SK-N-SH (cell line): Measurements from ENCODE around the gene IGSF23. TPM values are rescaled to one million over a fixed set of nuclear protein-coding genes. Genes with fewer than 3 reads are reported as not detected.

Experiments
- CTCF ChIA-PET: fragments of 300-600, 350-600 bp; formaldehyde crosslinking; extraction: SDS; loops from one replicate; lab custom pipeline; 2021; lab: Yijun Ruan, JAX
- POLR2A ChIA-PET: fragments of 350-600 bp; sonication (Branson Sonifier 250); formaldehyde crosslinking; extraction: SDS; loops from one replicate; lab custom pipeline; 2020; ENCODE audit warnings: antibody characterized with exemption, inconsistent platforms; lab: Yijun Ruan, JAX
- DNase-seq: peaks from one replicate; pipeline ENCODE4 v3.0.0; 2012
- H2AFZ ChIP-seq: fragments of 200-600 bp; sonication (generic); 2 replicates; pipeline ENCODE4 v1.8.1; 2016; ENCODE audit warnings: antibody characterized with exemption, mild to moderate bottlenecking, low read depth
- H3F3A ChIP-seq: fragments of 200-600 bp; sonication (generic); replicated peaks from 2 replicates; pipeline ENCODE3; 2016; ENCODE audit warnings: antibody characterized with exemption, mild to moderate bottlenecking; ENCODE audit not compliant: insufficient read depth
- H3K27ac ChIP-seq, 2 experiments: fragments of 200-500 bp in 1 of 2; fragments of 200-600 bp in 1 of 2; sonication (Bioruptor generic) in 1 of 2; sonication (generic), shearing (Covaris generic) in 1 of 2; 2 replicates each; pipeline versions ENCODE4 v1.5.1 to v1.6.1; 2014 to 2016; ENCODE audit warnings: low read depth in 2 of 2, inconsistent platforms in 1 of 2, low read length in 1 of 2, mild to moderate bottlenecking in 1 of 2, mixed read lengths in 1 of 2
- H3K27me3 ChIP-seq: fragments of 200-600 bp; sonication (generic), shearing (Covaris generic); 2 replicates; pipeline ENCODE4 v1.6.1; 2016; ENCODE audit warnings: mixed run types; ENCODE audit not compliant: insufficient read depth
- H3K36me3 ChIP-seq, 2 experiments: fragments of 200-500 bp in 1 of 2; fragments of 200-600 bp in 1 of 2; sonication (Bioruptor generic) in 1 of 2; sonication (generic) in 1 of 2; replicated peaks in 1 of 2; 2 replicates each; pipeline versions ENCODE3 to v1.5.1; 2014 to 2016; ENCODE audit warnings: low read length in 1 of 2, mild to moderate bottlenecking in 1 of 2; ENCODE audit not compliant: insufficient read depth in 2 of 2, control insufficient read depth in 1 of 2
- H3K4me1 ChIP-seq, 2 experiments: fragments of 200-500 bp in 1 of 2; fragments of 200-600 bp in 1 of 2; sonication (Bioruptor generic) in 1 of 2; sonication (generic), shearing (Covaris generic) in 1 of 2; 2 replicates each; pipeline versions ENCODE4 v1.5.1 to v1.6.1; 2014 to 2016; ENCODE audit warnings: low read depth in 1 of 2, low read length in 1 of 2, mixed run types in 1 of 2; ENCODE audit not compliant: insufficient read depth in 2 of 2, control insufficient read depth in 1 of 2
- H3K4me2 ChIP-seq: fragments of 200-600 bp; sonication (generic), shearing (Covaris generic); 2 replicates; pipeline ENCODE4 v1.6.1; 2017; ENCODE audit warnings: mixed run types
- H3K4me3 ChIP-seq, 2 experiments: fragments of 200-500 bp in 1 of 2; fragments of 200-600 bp in 1 of 2; sonication (Bioruptor generic) in 1 of 2; sonication (generic), shearing (Covaris generic) in 1 of 2; 2 replicates each; pipeline versions ENCODE4 v1.5.1 to v1.8.1; 2014 to 2016; ENCODE audit warnings: low read depth in 2 of 2, inconsistent platforms in 1 of 2, low read length in 1 of 2, mild to moderate bottlenecking in 1 of 2, mixed read lengths in 1 of 2, moderate library complexity in 1 of 2
- H3K79me2 ChIP-seq: fragments of 200-600 bp; sonication (generic); 2 replicates; pipeline ENCODE4 v1.8.1; 2017; ENCODE audit warnings: mild to moderate bottlenecking; ENCODE audit not compliant: insufficient read depth
- H3K9ac ChIP-seq: fragments of 200-600 bp; sonication (generic); 2 replicates; pipeline ENCODE4 v1.6.1; 2017; ENCODE audit warnings: mixed run types
- H3K9me2 ChIP-seq: fragments of 200-600 bp; sonication (generic); 2 replicates; pipeline ENCODE4 v1.6.1; 2017; ENCODE audit warnings: mixed run types
- H3K9me3 ChIP-seq: fragments of 200-600 bp; sonication (generic); 2 replicates; pipeline ENCODE4 v1.6.1; 2017; ENCODE audit warnings: mixed run types, mild to moderate bottlenecking, moderate library complexity
- H4K20me1 ChIP-seq: fragments of 200-600 bp; sonication (generic); 2 replicates; pipeline ENCODE4 v1.6.1; 2017; ENCODE audit warnings: mild to moderate bottlenecking, mixed run types; ENCODE audit not compliant: insufficient read depth
- CTCF ChIP-seq: fragments of 200-600 bp; sonication (generic); IDR thresholded peaks from 2 replicates; pipeline ENCODE4 v1.6.1; 2017; ENCODE audit warnings: antibody characterized with exemption, mild to moderate bottlenecking, moderate library complexity
- EP300 ChIP-seq, 2 experiments: IDR thresholded peaks; 2 replicates each; pipeline versions ENCODE4 v1.4.0 to v1.6.1; 2012; ENCODE audit warnings: borderline replicate concordance in 1 of 2, low read depth in 1 of 2, low read length in 1 of 2
- FOXM1 ChIP-seq: IDR thresholded peaks from 2 replicates; pipeline ENCODE4 v1.4.0; 2012; ENCODE audit warnings: low read depth, mild to moderate bottlenecking
- GATA2 ChIP-seq: sonication (generic); formaldehyde crosslinking; IDR thresholded peaks from 2 replicates; pipeline ENCODE4 v1.5.0; 2020; ENCODE audit warnings: mild to moderate bottlenecking, missing genetic modification reagents
- MEF2A ChIP-seq: IDR thresholded peaks from 2 replicates; pipeline ENCODE4 v1.4.0; 2012; ENCODE audit warnings: low read depth, borderline replicate concordance
- MXI1 ChIP-seq: IDR thresholded peaks from 2 replicates; pipeline ENCODE4 v1.6.1; 2012; ENCODE audit warnings: mild to moderate bottlenecking, low read depth, low read length, improper control_type of control experiment
- NRF1 ChIP-seq: IDR thresholded peaks from 2 replicates; pipeline ENCODE4 v1.6.1; 2012; ENCODE audit warnings: low read depth, mild to moderate bottlenecking, low read length
- POLR2AphosphoS5 ChIP-seq: IDR thresholded peaks from 2 replicates; pipeline ENCODE4 v1.6.1; 2012; ENCODE audit warnings: low read depth, low read length
- RFX5 ChIP-seq: IDR thresholded peaks from 2 replicates; pipeline ENCODE4 v1.6.1; 2012; ENCODE audit warnings: mild to moderate bottlenecking, improper control_type of control experiment, low read length
- TAF1 ChIP-seq: IDR thresholded peaks from 2 replicates; pipeline ENCODE4 v1.6.1; 2012; ENCODE audit warnings: low read depth, mild to moderate bottlenecking, low read length, moderate library complexity, borderline replicate concordance
- TCF12 ChIP-seq: IDR thresholded peaks from 2 replicates; pipeline ENCODE4 v1.4.0; 2012
- TEAD4 ChIP-seq: IDR thresholded peaks from 2 replicates; pipeline ENCODE4 v1.4.0; 2012; ENCODE audit warnings: mild to moderate bottlenecking, borderline replicate concordance; ENCODE audit not compliant: insufficient read depth
- ZBTB33 ChIP-seq: IDR thresholded peaks from 2 replicates; pipeline ENCODE4 v1.4.0; 2012; ENCODE audit warnings: low read depth, borderline replicate concordance
- WGBS: methylation state at CpG from one replicate; pipeline ENCODE4 v1.1.6; 2017; ENCODE audit warnings: low lambda C conversion rate; 5-methylcytosine and 5-hydroxymethylcytosine counted together
- polyA plus RNA-seq, 3 experiments: library from polyadenylated mRNA; depleted of rRNA; stranded (reverse); fragments of >200 nt; gene quantifications; 2 replicates each; pipeline ENCODE4 v1.2.3, GENCODE V29; 2012
- TF ChIP-seq, protein P1 (sequence below): IDR thresholded peaks from 2 replicates; pipeline ENCODE4 v1.4.0; 2012; ENCODE audit warnings: low read depth

The IGSF23 gene
- polyA plus RNA-seq, 1 of the 3 experiments (the other 2 are of a cell fraction), result 0.08 TPM

DNA sequence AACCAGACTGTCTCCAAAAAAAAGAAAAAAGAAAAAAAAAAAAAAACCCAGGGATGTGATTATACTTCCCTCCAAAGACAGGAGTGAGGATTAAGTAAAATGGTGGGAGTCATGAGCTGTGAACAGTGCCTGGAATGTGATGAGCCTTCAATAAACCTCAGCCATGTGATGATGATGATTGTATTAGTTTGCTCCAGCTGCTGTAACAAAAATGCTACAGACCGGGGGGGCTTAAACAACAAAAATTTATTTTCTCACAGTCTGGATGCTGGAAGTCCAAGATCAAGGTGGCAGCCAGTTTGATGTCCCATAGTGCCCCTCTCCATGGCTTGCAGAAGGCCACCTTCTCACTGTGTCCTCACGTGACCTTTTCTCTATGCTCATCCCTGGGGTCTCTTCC is 21.4 kb downstream of the IGSF23 start:
- H3K27me3 ChIP-seq, result no peaks in the 10 kb centered on the region
- TF ChIP-seq TAF1, result no peak
- TF ChIP-seq FOXM1, result no peak
- no peak for TF ChIP-seq RFX5
- TF ChIP-seq, protein P1, sequence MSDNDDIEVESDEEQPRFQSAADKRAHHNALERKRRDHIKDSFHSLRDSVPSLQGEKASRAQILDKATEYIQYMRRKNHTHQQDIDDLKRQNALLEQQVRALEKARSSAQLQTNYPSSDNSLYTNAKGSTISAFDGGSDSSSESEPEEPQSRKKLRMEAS, result no peak
- TF ChIP-seq POLR2AphosphoS5, result no peak
- no peak for TF ChIP-seq NRF1
- TF ChIP-seq ZBTB33, result no peak
- no peak for TF ChIP-seq TCF12
- TF ChIP-seq MEF2A, result no peak
- H3K9me3 ChIP-seq, result no peaks in the 10 kb centered on the region
- H3K4me2 ChIP-seq, result no peak overlapping the region
- no peaks in the 10 kb centered on the region for H4K20me1 ChIP-seq
- ChIA-PET CTCF (interaction anchor here (2.4 kb wide), 1 partner anchor 64 kb away, joined by 13 read pairs; no protein-coding TSS in a partner anchor), POLR2A (no interaction called here)
- peaks cover 0 to 5% of the 10 kb centered on the region in 2 experiments for H3K36me3 ChIP-seq
- no peak overlapping the region for H3K9ac ChIP-seq
- no peak overlapping the region for H3K27ac ChIP-seq
- H2AFZ ChIP-seq, result no peak overlapping the region
- no peaks in the 10 kb centered on the region for H3K79me2 ChIP-seq
- H3K4me3 ChIP-seq, result no peak overlapping the region
- no peak for DNase-seq
- H3K9me2 ChIP-seq, result no peaks in the 10 kb centered on the region
- peaks cover 0 to 8% of the 10 kb centered on the region in 2 experiments; a peak in 2 of 4 replicates for H3K4me1 ChIP-seq
- 61% methylated on average over 2 of the region's 2 CpGs for WGBS
- peaks cover 6% of the 10 kb centered on the region for H3F3A ChIP-seq

GRCh38 chr19:44635581-44636438 is 22.4 kb downstream of the IGSF23 start:
- Histone ChIP-seq H3K79me2 (no peaks in the 10 kb centered on the region), H4K20me1 (no peaks in the 10 kb centered on the region), H3K4me1 (peaks cover 0 to 8% of the 10 kb centered on the region in 2 experiments; a peak in 2 of 4 replicates), H3K36me3 (peaks cover 0 to 5% of the 10 kb centered on the region in 2 experiments), H2AFZ (no peak overlapping the region), H3K9me3 (no peaks in the 10 kb centered on the region), H3K4me2 (no peak overlapping the region), H3K9ac (no peak overlapping the region), H3K9me2 (no peaks in the 10 kb centered on the region), H3K4me3 (no peak overlapping the region), H3F3A (peaks cover 6% of the 10 kb centered on the region), H3K27me3 (no peaks in the 10 kb centered on the region), H3K27ac (0 out of 4 replicates have a peak overlapping the region, but pooled peaks of 1 of the 2 experiments have one; percentile 21)
- WGBS, result 91% methylated on average over 2 of the region's 3 CpGs
- POLR2A ChIA-PET, result interaction anchor here (0.6 kb wide), 1 partner anchor 360 kb away, joined by 3 read pairs; no protein-coding TSS in a partner anchor
- TF ChIP-seq TAF1 (no peak), GATA2 (no peak), CTCF (no peak), EP300 (IDR thresholded peaks at IDR 0.05; ENCODE audit: borderline replicate concordance in 1 of 2, low read depth in 1 of 2, low read length in 1 of 2) (no peak), TEAD4 (no peak), MXI1 (no peak)
- DNase-seq, result no peak
- CTCF ChIA-PET, result interaction anchor here (1.3 to 2.4 kb wide), 2 partner anchors 14 to 65 kb away, joined by 3 to 13 read pairs; no protein-coding TSS in a partner anchor
